Progenitor cell of endocrine pancreas (in vitro differentiated cells): ENCODE data around the gene MGAT5. TPM values are rescaled to one million over a fixed set of nuclear protein-coding genes. Genes with fewer than 3 reads are reported as not detected.

Experiments
- DNase-seq: peaks from one replicate; pipeline ENCODE4 v3.0.0; 2021; ENCODE audit warnings: low spot score; ENCODE audit not compliant: unreplicated experiment
- H3K27ac Mint-ChIP-seq: 2 replicates; pipeline ENCODE4 v1.8.0; 2021; ENCODE audit warnings: mild to moderate bottlenecking, moderate library complexity, mixed read lengths
- H3K27me3 Mint-ChIP-seq: 2 replicates; pipeline ENCODE4 v1.8.0; 2021; ENCODE audit warnings: mixed read lengths
- H3K36me3 Mint-ChIP-seq: 2 replicates; pipeline ENCODE4 v1.8.0; 2022; ENCODE audit warnings: mixed read lengths; ENCODE audit not compliant: insufficient read depth
- H3K4me1 Mint-ChIP-seq: 2 replicates; pipeline ENCODE4 v1.8.0; 2021; ENCODE audit warnings: low read depth, mixed read lengths
- H3K4me3 Mint-ChIP-seq: 2 replicates; pipeline ENCODE4 v1.8.0; 2021; ENCODE audit warnings: low read depth, mild to moderate bottlenecking, moderate library complexity, mixed read lengths
- H3K9me3 Mint-ChIP-seq: 2 replicates; pipeline ENCODE4 v1.8.0; 2021; ENCODE audit warnings: low read depth, mixed read lengths
- CTCF ChIP-seq: fragments of 200-600 bp; sonication (generic); IDR thresholded peaks from one replicate; pipeline ENCODE4 v1.5.0; 2021; ENCODE audit warnings: antibody characterized with exemption, mild to moderate bottlenecking; ENCODE audit not compliant: unreplicated experiment
- total RNA-seq: library from RNA; stranded (reverse); gene quantifications from 2 replicates; pipeline ENCODE4 v1.2.1, GENCODE V29; 2021

MGAT5 gene
- total RNA-seq, 1 donor from 2014 or later, result 110 TPM

DNA sequence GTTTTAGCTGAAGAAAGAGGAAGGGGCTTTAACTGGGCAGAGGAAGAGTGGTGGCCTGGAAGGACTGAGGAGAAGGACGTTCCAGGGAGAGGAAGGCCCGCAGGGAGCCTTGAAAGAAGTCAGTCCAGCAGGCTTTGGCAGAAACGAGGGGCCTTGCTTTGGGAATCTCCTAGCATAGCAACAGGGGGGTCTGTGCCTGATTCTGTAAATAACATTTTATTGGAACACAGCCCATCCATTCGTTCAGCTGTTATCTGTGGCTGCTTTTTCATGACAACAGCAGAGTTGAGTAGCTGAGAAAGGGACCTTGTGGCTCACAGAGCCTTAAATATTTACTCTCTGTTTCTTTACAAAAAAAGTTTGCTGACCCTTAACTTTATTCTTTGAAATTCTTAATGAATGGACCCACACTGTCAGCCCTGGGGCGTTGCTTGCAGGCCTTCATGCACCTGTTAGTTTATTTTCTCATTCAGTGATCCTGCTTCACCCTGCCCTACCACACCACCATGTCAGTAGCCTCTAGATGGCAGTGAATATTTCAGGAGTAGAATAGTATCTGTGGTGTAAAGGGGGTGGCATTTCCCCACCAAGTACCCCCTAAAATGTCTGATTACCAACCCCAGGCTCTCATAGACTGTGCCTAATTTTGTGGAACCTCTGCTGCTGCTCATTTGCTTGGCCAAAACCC lies 61.0 kb downstream of the MGAT5 start:
- DNase-seq, result no peak
- Mint-ChIP-seq H3K36me3 (peaks cover 12% of the 10 kb centered on the region), H3K4me3 (no peak overlapping the region), H3K4me1 (peaks cover 17% of the 10 kb centered on the region), H3K27ac (peak overlapping the region; percentile 64), H3K27me3 (no peaks in the 10 kb centered on the region), H3K9me3 (no peaks in the 10 kb centered on the region)
- no peak for TF ChIP-seq CTCF

GRCh38 chr2:134315471-134315870 lies 61.6 kb downstream of the MGAT5 start:
- no peak overlapping the region for H3K27ac Mint-ChIP-seq
- H3K4me1 Mint-ChIP-seq, result peaks cover 17% of the 10 kb centered on the region
- peaks cover 12% of the 10 kb centered on the region for H3K36me3 Mint-ChIP-seq
- DNase-seq, result no peak
- no peaks in the 10 kb centered on the region for H3K9me3 Mint-ChIP-seq
- no peak overlapping the region for H3K4me3 Mint-ChIP-seq
- no peaks in the 10 kb centered on the region for H3K27me3 Mint-ChIP-seq
- TF ChIP-seq CTCF, result no peak

GRCh38 chr2:134319596-134320254 lies 65.9 kb downstream of the MGAT5 start:
- no peak overlapping the region for H3K4me3 Mint-ChIP-seq
- no peak for DNase-seq
- H3K4me1 Mint-ChIP-seq, result peaks cover 16% of the 10 kb centered on the region
- TF ChIP-seq CTCF, result no peak
- H3K9me3 Mint-ChIP-seq, result no peaks in the 10 kb centered on the region
- no peaks in the 10 kb centered on the region for H3K27me3 Mint-ChIP-seq
- H3K36me3 Mint-ChIP-seq, result peaks cover 24% of the 10 kb centered on the region
- H3K27ac Mint-ChIP-seq, result no peak overlapping the region

DNA sequence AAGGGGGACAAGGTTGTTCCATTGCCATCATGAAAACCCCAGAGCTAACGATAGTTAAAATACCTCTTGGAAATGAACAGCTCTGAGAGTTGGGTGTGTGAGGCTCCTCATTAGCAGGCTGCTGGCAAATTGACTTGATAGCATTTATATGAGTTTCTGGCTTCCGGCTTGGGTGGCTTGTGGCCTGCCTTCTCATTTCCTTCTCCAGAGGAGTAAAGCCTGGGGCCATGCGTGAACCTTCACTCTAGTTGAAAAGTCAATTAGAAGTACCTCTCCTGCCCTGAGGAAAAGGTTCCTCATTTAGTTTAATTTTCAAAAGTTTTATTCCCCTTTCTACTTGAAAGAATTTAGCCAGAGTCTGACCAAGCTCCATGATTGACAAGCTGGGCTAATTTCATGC lies 67.1 kb downstream of the MGAT5 start:
- Mint-ChIP-seq H3K9me3 (no peaks in the 10 kb centered on the region), H3K4me1 (peaks cover 10% of the 10 kb centered on the region), H3K4me3 (no peak overlapping the region), H3K27me3 (no peaks in the 10 kb centered on the region), H3K36me3 (peaks cover 26% of the 10 kb centered on the region), H3K27ac (peak overlapping the region; percentile 71)
- DNase-seq, result no peak
- TF ChIP-seq CTCF, result no peak

DNA sequence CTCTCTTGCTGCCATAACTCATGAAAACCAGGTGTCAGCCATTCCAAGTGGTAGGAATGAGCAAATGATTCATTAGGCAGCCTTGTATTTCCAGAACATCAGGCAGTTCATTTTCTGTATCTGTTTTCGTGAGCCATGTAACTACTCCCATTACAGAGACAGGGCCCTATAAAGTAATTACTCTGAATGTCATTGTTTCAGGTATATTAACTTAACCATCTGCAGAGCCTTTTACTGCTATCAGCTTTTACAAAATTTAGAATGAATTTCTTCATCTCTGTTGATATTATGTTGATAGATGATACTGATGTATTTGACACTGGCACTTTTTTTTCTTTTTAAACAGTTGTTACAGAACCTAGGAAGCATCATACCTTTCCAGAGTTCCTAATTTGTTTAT lies 69.9 kb downstream of the MGAT5 start:
- H3K4me1 Mint-ChIP-seq, result peaks cover 10% of the 10 kb centered on the region
- H3K27ac Mint-ChIP-seq, result no peak overlapping the region
- no peak for TF ChIP-seq CTCF
- peaks cover 24% of the 10 kb centered on the region for H3K36me3 Mint-ChIP-seq
- DNase-seq, result no peak
- H3K27me3 Mint-ChIP-seq, result no peaks in the 10 kb centered on the region
- no peak overlapping the region for H3K4me3 Mint-ChIP-seq
- no peaks in the 10 kb centered on the region for H3K9me3 Mint-ChIP-seq
